ENCODE measurements around the gene CEP170.

The CEP170 gene

GRCh38 chr1:243236604-243237252 is 18.4 kb downstream of the CEP170 start:
- Histone ChIP-seq H3K4me2 (ENCODE audit: low read length) (no peak overlapping the region), H3K27me3 (ENCODE audit: insufficient read depth, low read length) (no peaks in the 10 kb centered on the region), H3K4me1 (ENCODE audit: insufficient read depth, low read length, severe bottlenecking) (no peaks in the 10 kb centered on the region), H2AFZ (ENCODE audit: low read length) (no peak overlapping the region), H3K4me3 (ENCODE audit: low read depth, low read length, poor library complexity, severe bottlenecking) (no peak overlapping the region), H3K9me3 (ENCODE audit: low read length) (peaks cover 20% of the 10 kb centered on the region), H3K79me2 (ENCODE audit: insufficient read depth, low read length) (peaks cover 56% of the 10 kb centered on the region), H3K27ac (ENCODE audit: low read depth, low read length, poor library complexity, severe bottlenecking) (no peak overlapping the region), H4K20me1 (ENCODE audit: insufficient read depth, low read length) (no peaks in the 10 kb centered on the region), H3F3A (ENCODE audit: insufficient read depth, low read length) (no peaks in the 10 kb centered on the region), H3K36me3 (ENCODE audit: insufficient read depth, low read length) (peaks cover 37% of the 10 kb centered on the region), H3K9ac (ENCODE audit: low read length) (no peak overlapping the region), H3K9me2 (ENCODE audit: low read depth, low read length) (no peaks in the 10 kb centered on the region)
- TF ChIP-seq EZH2 (IDR thresholded peaks at IDR 0.05; ENCODE audit: borderline replicate concordance, low read length) (no peak), CTCF (IDR thresholded peaks at IDR 0.05; ENCODE audit: low read length) (no peak)

- Histone ChIP-seq H3K4me3 (ENCODE audit: low read depth, low read length, poor library complexity, severe bottlenecking) (no peak overlapping the region), H3K27me3 (ENCODE audit: insufficient read depth, low read length) (no peaks in the 10 kb centered on the region), H3K9me3 (ENCODE audit: low read length) (peaks cover 30% of the 10 kb centered on the region), H3F3A (ENCODE audit: insufficient read depth, low read length) (0 out of 2 replicates have a peak, but pooled peaks cover 3% of the 10 kb centered on the region), H2AFZ (ENCODE audit: low read length) (no peak overlapping the region), H3K36me3 (ENCODE audit: insufficient read depth, low read length) (peaks cover 35% of the 10 kb centered on the region), H3K4me1 (ENCODE audit: insufficient read depth, low read length, severe bottlenecking) (no peaks in the 10 kb centered on the region), H4K20me1 (ENCODE audit: insufficient read depth, low read length) (no peaks in the 10 kb centered on the region), H3K9me2 (ENCODE audit: low read depth, low read length) (no peaks in the 10 kb centered on the region), H3K4me2 (ENCODE audit: low read length) (no peak overlapping the region), H3K79me2 (ENCODE audit: insufficient read depth, low read length) (peaks cover 51% of the 10 kb centered on the region), H3K9ac (ENCODE audit: low read length) (no peak overlapping the region), H3K27ac (ENCODE audit: low read depth, low read length, poor library complexity, severe bottlenecking) (no peak overlapping the region)
- TF ChIP-seq EZH2 (IDR thresholded peaks at IDR 0.05; ENCODE audit: borderline replicate concordance, low read length) (no peak), CTCF (IDR thresholded peaks at IDR 0.05; ENCODE audit: low read length) (no peak)
Measured at GRCh38 chr1:243234978-243235647, 20.0 kb downstream of the CEP170 start.

GRCh38 chr1:243233908-243234307 is 21.2 kb downstream of the CEP170 start:
- Histone ChIP-seq H3F3A (ENCODE audit: insufficient read depth, low read length) (0 out of 2 replicates have a peak, but pooled peaks cover 3% of the 10 kb centered on the region), H3K9ac (ENCODE audit: low read length) (no peak overlapping the region), H3K36me3 (ENCODE audit: insufficient read depth, low read length) (peaks cover 38% of the 10 kb centered on the region)

More at GRCh38 chr1:243233908-243234307, 21.2 kb downstream of the CEP170 start:
- H3K27ac ChIP-seq (ENCODE audit: low read depth, low read length, poor library complexity, severe bottlenecking) = no peak overlapping the region
- TF ChIP-seq EZH2 (IDR thresholded peaks at IDR 0.05; ENCODE audit: borderline replicate concordance, low read length) (no peak), CTCF (IDR thresholded peaks at IDR 0.05; ENCODE audit: low read length) (no peak)
- no peaks in the 10 kb centered on the region for H3K9me2 ChIP-seq (ENCODE audit: low read depth, low read length)
- H3K4me3 ChIP-seq (ENCODE audit: low read depth, low read length, poor library complexity, severe bottlenecking) = no peak overlapping the region
- H3K79me2 ChIP-seq (ENCODE audit: insufficient read depth, low read length) = peaks cover 55% of the 10 kb centered on the region
- no peak overlapping the region for H2AFZ ChIP-seq (ENCODE audit: low read length)
- no peak overlapping the region for H3K4me2 ChIP-seq (ENCODE audit: low read length)
- no peaks in the 10 kb centered on the region for H3K4me1 ChIP-seq (ENCODE audit: insufficient read depth, low read length, severe bottlenecking)
- peaks cover 42% of the 10 kb centered on the region for H3K9me3 ChIP-seq (ENCODE audit: low read length)
- H3K27me3 ChIP-seq (ENCODE audit: insufficient read depth, low read length) = no peaks in the 10 kb centered on the region
- H4K20me1 ChIP-seq (ENCODE audit: insufficient read depth, low read length) = no peaks in the 10 kb centered on the region
